Measurements from ENCODE around the gene ST3GAL4.

ST3GAL4 gene

DNA sequence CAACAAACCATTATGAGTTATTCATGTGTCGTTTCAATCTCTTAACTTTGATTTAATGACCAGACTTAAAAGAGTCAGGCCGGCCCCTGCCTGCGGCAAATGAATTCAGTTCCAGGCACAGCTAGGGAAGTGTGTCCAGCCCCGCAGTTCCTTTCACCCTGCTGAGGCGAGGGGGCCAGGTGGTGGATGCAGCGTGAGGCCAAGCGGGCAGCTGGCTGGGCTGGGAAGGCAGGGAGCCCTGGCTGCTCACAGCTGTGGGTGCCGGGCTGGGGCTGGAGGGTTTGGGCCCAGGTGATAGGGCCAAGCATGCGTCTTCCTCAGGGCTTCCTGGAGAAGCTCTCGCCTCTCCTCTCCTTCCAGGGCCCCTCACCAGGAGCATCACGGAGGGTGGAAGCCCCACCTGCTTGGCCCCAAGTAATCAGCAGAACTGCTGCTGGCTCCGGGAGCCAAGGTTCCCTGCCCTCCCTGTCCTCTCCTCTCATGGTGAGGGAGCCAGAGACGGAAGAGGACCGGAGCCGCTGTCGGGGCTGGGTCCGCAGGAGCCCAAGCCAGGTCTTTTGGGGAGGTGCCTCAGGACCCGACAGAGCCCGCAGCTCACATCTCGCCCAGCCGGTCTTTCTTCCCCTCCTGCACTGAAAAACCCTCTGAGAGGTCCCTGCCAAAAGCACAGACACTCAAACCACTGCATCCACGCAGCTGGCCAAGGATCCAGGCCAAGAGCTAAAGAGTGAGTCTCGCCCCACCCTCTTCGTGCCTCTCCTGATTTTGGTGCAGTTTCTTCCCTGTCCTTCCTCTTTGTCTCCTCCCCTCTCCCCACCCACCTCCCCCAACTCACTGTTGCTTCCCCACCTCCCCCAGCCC, 97.0 kb downstream of the ST3GAL4 start:
- no peak for DNase-seq (ENCODE audit: low read depth)

DNA sequence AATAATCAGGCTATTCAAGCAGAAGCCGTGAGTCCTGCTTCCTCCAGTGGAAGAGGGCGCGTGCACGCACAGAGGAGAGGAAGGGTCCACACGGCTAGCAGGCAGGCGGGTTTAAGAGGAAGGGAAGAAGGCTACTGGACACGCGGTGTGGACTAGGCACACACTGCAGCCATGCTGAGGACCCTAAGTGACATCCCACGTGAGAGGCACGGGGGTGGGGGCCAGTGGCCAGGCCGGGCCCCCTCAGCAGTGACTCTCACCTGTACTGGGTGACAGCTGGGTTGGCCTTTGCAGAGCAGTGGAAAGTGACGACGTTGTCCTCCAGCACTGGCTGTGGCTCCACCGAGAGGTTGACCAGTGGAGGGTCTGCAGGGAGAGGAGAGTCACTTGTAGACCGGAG, 100.6 kb downstream of the ST3GAL4 start:
- no peak for DNase-seq (ENCODE audit: low read depth)

DNA sequence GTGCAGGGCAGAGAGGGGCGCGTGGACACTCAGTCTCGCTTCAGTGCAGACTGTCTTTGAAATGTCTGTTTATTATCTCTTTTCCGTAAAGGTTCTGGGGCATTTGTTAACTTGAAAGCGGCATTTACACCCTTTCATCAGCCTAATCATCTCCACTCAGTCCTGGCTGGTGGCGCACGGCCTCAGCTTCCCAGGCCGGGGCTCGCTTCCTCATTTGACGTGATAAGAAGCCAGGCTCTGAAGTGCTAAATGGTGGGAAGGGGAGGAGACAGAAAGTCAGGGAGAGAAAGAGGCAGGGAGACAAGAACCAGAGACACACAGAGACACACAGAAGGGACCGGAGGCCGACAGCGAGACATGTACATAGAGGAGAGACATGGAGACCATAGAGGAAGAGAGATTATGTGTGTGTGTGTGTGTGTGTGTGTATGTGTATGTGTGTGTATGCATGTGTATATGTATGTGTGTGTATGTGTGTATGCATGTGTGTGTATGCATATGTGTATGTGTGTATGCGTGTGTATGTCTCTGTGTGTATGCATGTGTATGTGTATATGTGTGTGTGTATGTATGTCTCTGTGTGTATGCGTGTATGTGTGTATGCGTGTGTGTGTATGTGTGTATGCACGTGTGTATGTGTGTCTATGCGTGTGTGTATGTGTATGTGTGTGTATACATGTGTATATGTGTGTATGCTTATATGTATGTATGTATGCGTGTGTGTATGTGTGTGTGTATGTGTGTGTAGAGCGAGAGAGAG, 101.5 kb downstream of the ST3GAL4 start:
- no peak for DNase-seq (ENCODE audit: low read depth)

DNA sequence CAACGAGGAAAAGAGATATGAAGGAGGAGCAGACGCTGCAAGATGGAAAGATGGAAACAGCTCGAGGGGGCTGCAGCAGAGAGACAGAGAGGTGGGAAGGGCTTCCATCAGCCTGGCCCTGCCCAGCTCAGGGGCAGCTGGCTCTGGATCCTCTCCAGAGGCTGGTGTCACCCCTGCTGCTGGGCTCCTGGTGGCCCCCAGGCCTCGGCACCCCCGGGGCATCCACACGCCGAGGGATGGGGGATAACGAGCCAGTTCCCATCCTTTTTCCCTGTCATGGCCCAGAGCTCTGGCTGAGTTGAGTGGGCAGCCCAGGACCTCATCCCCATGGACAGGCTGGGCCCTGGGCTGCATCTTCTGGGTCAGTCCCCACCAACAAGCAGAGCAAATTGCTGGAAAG, 102.3 kb downstream of the ST3GAL4 start:
- DNase-seq (ENCODE audit: low read depth), result no peak

DNA sequence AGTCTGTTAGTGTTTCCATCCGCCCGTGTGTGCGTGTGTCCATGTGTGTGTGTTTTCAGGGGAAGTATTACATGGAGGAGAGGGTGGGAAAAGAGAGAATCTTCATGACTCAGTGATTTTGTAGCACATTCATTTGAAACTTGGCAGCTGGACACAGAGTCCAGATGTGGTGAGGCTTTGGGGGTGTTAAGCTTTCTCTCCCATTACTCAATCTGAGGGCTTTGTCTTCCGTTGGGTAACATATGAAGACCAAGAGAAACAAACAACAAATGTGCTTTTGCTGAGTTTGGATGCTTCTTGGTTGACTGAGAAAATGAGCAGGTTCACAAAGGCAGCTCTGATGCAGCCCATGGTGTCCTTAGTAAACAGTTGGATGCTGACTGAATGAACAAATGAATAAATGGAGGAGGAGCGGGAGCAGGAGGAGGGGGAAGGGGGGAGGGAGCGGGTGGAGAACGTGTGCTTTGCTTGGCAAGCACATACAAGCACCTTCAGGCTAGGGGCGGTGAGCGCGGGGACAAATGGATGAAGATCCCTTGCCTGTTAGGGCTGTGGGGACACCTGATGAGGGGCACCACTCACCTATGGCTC, 104.3 kb downstream of the ST3GAL4 start:
- DNase-seq (ENCODE audit: low read depth), result no peak

DNA sequence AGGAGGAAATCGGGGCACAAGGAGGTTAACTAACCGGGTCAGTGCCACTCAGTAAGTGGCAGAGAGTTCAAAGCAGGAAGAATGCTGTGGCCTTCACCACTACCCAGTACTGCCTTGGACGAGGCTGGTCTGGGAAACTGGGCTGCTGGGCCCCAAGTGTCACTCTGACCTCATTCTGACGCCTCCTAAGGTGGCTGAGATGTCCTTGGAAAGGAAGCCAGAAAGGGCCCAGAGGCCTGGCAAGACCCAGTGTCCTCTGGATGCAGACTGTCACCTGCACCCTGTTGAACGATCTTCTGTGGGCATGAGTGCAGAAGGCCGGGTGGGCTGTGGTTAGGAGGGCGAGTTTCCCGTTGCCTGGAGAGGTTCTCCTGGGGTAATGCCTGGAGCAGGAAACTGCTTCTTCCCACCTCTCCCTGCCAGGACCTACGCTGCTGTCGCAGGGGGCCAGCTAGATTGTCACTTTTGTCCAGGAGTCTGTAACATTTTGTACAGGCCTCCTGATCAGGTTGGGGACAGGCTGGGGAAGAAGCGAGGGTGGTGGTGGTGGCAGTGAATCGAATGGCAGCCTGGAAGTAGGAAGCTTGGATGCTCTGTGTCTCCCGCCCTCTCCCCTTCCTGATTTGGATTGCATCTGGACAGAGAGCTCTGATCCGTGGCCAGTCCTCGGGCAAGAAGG, 105.1 kb downstream of the ST3GAL4 start:
- DNase-seq (ENCODE audit: low read depth), result no peak

DNA sequence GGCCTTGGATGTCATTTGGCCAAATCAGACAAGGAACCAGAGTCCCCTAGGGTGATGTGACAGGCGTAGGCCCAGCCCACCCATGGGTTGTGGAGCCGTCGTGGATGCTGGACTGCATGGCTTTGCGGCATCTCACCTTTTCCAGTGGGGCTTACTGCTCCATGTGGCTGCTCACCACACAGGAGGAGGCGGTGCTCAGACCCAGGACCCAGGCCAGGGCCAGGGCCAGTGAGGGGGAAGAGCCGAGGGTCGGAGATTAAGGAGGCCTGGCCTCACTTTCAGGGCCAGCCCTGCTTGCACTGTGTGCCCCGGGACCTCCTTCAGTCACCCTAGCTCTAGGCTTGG, 105.6 kb downstream of the ST3GAL4 start:
- no peak for DNase-seq (ENCODE audit: low read depth)

DNA sequence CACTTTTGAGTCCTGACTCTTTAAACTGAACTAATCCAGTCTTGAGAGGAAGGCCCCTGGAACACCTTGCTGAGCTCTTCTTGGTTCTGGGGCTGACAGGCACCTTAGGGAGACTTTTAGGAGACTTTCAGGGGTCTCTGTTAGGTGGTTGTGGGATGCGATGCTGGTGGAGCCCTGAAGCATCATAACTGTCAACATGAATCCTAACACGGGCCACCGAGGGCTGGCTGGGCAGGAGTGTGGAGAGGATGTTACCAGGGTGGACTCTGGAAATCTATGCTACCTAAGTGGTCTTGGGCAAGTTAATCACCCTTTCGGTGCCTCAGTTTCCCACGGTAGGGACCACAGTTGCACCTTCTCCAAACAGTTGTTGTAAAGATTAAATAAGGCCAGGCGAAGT, 106.5 kb downstream of the ST3GAL4 start:
- DNase-seq (ENCODE audit: low read depth), result no peak

DNA sequence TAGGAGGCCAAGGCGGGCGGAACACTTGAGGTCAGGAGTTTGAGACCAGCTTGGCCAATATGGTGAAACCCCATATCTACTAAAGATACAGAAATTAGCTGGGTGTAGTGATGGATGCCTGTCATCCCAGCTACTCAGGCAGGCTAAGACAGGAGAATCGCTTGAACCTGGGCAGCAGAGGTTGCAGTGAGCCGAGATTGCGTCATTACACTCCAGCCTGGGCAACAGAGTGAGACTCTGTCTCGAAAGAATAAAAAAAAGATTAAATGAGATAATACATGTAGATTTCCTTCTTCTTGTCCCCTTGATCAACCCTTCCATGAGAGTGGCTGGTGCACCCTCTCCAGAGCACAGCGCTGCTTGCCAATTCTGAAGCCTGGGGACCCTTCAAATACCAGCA, 106.9 kb downstream of the ST3GAL4 start:
- no peak for DNase-seq (ENCODE audit: low read depth)

All from activated T-helper 9 cell treated with anti-CD3 and anti-CD28 coated beads, Interleukin-2, amount 50 U/mL, for 16 hours (primary cell).